GM21529 (cell line): ENCODE data around the gene PACS1.
A peak's percentile ranks its signal among the peaks of the same experiment; 100 is the strongest.
"Not testable (repeated sequence)": the region's sequence is repeated elsewhere in the genome, so short reads cannot be mapped to it uniquely, and the experiment has no call there.

Source experiments
- ATAC-seq: cut with Tn5 transposase; IDR thresholded peaks from one replicate; pipeline ENCODE4 v1.9.1; 2021; ENCODE audit not compliant: unreplicated experiment

The PACS1 gene

GRCh38 chr11:66267379-66268243, 197.5 kb downstream of the PACS1 start:
- peak; percentile 51 for ATAC-seq

GRCh38 chr11:66268244-66268951, 198.3 kb downstream of the PACS1 start, which contains the start of gene RAB1B:
TSS of gene RAB1B (plus strand) at chr11:66268639. CDS start at chr11:66268680, 41 bp downstream.
- peak; percentile 75 for ATAC-seq

GRCh38 chr11:66268952-66269905, 199.2 kb downstream of the PACS1 start:
- no peak for ATAC-seq

GRCh38 chr11:66271816-66272215, 201.7 kb downstream of the PACS1 start:
- no peak for ATAC-seq

- ATAC-seq: no peak
These were observed 202.5 kb downstream of the PACS1 start for GRCh38 chr11:66272596-66272995.

- no peak for ATAC-seq
These were observed 204.1 kb downstream of the PACS1 start for GRCh38 chr11:66274219-66274618.

GRCh38 chr11:66275396-66275795, 205.3 kb downstream of the PACS1 start:
- ATAC-seq: no peak

- ATAC-seq: no peak
These were observed 206.0 kb downstream of the PACS1 start for GRCh38 chr11:66275984-66276612.

GRCh38 chr11:66276619-66277018, 206.5 kb downstream of the PACS1 start:
- ATAC-seq: not testable (repeated sequence)

GRCh38 chr11:66277064-66277463, 207.0 kb downstream of the PACS1 start:
- ATAC-seq: not testable (repeated sequence)

- no peak for ATAC-seq
These were observed 207.6 kb downstream of the PACS1 start, which contains the start of gene CNIH2 for GRCh38 chr11:66277471-66278362. TSS of gene CNIH2 (plus strand) at chr11:66278175. CDS start at chr11:66278457, 282 bp downstream.

GRCh38 chr11:66278363-66279091, 208.5 kb downstream of the PACS1 start:
- no peak for ATAC-seq

GRCh38 chr11:66279092-66279734, 209.1 kb downstream of the PACS1 start:
- ATAC-seq: no peak

GRCh38 chr11:66280428-66280827, 210.4 kb downstream of the PACS1 start:
- no peak for ATAC-seq

GRCh38 chr11:66281001-66281400, 210.9 kb downstream of the PACS1 start:
- no peak for ATAC-seq

GRCh38 chr11:66281776-66282467, 211.8 kb downstream of the PACS1 start:
- no peak for ATAC-seq
